ENCODE measurements around the gene PDE1A. TPM values are rescaled to one million over a fixed set of nuclear protein-coding genes. Genes with fewer than 3 reads are reported as not detected.
"Not testable (repeated sequence)": the region's sequence is repeated elsewhere in the genome, so short reads cannot be mapped to it uniquely, and the experiment has no call there.

The PDE1A gene
- total RNA-seq, 1 donor from 2014 or later = 6.2 TPM

DNA sequence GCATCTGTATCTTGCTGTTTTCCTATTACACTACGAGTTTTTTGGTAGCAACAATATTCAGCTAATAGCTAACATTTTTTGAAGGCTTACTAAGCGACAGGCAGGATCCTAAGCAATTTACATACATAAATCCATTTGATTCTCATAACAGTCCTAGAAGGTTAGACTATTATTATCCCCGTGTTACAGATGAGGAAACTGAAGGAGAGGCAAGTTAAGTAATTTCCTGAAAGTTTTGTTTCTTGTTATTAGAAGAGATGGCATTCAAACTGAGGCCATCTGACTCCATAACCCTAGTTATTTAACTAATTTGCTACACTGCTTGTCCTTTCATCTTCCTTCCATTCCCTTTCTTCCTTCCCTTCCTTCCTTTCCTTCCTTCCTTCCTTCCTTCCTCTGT lies 68.2 kb downstream of the PDE1A start:
- no peak for DNase-seq

- no peak for DNase-seq
Observed at GRCh38 chr2:182355815-182356214, 71.0 kb downstream of the PDE1A start.

DNA sequence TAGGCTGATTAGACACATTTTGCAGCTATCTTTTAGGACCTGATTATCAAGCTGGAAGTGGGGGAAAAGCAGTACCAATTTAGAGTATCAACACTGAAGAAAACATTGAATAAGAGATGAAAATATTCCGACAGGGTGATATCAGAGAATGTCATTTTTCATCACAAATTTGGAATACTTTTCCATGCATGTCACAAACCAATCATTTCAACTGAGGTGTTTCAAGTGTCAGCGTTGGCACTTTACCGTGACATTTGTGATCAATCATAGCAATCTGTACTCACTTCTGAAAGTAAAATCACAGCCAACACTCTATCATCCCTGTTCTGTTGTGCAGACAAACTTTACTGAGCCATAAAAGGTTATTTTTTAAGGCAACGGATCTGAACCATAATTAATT lies 75.4 kb downstream of the PDE1A start:
- no peak for DNase-seq

DNA sequence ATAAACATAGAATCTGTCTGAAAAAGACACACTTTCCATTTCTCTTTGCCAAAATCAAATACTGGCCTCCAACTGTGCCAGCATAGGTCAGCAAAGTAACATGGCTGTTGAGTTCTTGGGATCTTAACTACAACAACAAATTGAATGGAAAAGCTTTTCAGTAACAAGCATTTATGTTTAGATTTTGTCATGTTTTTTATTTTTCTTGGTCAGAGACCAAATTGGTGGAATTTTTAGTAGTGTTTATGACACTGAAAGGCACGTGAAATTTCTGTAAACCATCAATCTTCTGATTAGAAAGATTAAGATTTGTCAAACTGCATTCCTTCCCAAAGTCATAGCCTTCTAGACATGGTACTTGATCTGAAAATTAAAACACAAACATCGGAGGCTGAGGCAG lies 77.6 kb downstream of the PDE1A start:
- DNase-seq = no peak

DNA sequence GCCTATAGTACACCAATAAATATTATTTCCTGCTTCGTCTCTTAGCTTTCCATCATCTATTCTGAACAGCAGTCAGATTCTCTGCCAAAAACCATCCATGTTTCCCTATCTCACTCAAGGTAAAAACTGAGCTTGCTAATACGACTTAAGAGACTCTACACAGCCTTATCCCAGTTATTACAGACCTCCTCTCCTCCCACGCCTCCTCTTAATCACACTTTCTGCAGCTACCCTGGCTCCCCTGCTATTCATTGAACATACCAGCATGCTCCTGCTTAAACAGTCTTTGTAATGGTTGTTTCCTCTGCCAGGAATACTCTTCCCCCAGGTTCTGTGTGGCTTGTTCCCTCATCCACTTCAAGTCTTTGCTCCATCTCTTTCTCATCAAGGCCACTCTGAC lies 81.5 kb downstream of the PDE1A start:
- DNase-seq = no peak

DNA sequence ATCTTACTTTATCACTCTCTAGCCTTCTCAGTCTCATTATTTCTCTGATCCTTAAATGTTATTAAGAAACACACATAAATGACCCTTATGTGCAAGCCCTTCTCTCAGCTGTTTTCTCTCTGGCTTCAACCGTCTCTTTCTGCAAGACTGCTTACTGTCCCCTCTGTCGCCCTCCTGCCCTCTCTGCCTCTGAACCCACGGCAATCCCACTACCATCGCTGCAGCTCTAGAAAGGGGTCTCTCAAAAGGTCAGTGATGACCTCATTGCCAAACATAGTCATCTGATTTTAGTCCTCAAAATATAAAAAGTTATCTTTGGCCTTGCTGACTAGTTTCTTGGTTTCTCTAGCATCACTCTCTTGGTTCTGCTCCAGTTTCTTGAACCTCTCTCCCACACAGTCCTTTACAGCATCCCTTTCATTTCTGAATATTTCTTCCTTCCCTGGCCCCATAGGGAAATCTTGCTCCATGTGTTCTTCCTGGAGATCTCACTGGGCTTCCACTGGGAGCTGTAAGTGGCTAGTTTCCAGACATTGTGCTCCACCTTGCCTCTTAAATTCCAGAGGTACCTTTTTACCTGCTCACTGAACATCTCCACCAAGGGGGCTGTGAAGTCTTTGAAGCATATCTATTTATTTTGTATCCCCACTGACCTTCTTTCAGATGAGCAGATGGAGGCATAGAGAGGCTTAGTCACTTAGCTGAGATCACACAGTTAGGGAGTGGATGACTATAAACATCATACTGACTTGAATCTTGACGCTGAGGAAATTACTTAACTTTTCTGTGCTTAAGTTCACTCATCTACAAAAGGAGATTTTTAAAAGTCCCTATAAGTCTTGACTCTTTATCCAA lies 96.2 kb downstream of the PDE1A start:
- no peak for DNase-seq

DNA sequence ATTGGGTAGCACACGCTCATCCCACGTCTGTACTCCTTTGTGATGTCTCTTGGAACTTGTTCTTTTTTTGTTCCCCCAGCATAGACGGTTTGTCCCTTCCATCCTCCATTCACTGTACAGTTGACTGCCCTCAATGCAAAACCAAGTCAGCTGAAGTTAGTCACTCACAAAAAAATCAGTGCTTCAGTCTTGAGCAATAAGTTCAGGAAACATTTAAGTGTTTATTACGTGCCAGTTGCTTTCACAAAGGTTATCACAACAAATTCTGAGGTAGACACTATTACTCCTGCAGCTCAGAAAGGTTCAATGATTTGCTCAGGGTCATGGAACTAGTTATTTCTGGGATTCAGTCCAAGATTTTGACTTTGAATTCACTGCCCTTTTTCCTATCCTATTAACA lies 102.2 kb downstream of the PDE1A start:
- no peak for DNase-seq

DNA sequence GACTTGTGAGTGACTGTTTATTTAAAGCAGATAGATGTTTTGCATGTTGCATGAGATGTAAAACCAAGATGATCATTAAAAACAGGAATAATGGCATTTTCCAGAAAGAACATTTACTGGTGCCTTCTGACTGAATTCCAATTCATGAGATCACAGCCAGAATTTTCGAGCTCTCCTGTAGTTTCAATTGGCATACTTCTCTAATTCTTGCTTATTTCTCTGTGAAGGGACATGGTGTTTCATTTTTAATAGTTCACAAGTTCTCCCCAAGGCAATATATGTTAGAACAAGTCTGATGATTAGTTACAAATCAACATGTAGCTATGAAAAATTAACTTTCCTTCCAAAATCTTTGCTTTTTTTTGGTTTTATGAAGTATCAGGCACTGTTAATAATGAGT lies 105.7 kb downstream of the PDE1A start:
- no peak for DNase-seq

GRCh38 chr2:182319556-182320505 lies 107.0 kb downstream of the PDE1A start:
- DNase-seq = peak; percentile 38

- no peak for DNase-seq
Observed at GRCh38 chr2:182318466-182319220, 108.2 kb downstream of the PDE1A start.

- peak; percentile 46 for DNase-seq
Observed at GRCh38 chr2:182316950-182317349, 109.9 kb downstream of the PDE1A start.

DNA sequence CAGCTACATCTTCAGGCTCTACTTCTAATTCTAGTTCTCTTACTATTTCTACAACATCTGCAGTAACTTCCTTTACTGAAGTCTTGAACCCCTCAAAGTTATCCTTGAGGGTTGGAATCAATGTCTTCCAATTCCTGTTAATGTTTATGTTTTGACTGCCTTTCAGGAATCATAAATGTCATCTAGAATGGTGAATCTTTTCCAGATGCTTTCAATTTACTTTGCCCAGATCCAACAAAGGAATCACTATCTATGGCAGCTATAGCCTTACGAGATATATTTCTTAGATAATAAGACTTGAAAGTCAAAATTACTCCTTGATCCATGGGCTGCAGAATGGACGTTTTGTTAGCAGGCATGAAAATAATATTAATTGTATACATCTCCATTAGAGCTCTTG lies 123.9 kb downstream of the PDE1A start:
- no peak for DNase-seq

GRCh38 chr2:182302174-182302573 lies 124.7 kb downstream of the PDE1A start:
- DNase-seq = no peak

DNA sequence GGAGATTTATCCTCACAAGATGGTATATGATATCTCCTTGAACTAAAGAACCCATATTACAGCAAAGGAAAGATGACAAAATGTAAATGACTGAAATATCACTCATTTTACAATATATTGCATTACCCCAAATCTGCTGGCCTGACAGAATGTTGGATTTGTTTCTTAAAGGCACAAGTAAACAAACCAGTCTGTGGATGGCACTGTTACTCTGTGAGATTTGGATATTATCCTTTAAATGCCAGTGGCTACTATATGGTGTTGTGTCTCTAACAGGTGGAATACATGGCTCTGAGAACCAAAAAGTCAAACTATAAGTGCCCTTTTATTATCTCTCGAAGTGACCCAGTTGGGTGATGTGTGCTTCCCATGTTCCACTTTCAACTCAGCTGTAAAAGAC lies 125.7 kb downstream of the PDE1A start:
- no peak for DNase-seq

DNA sequence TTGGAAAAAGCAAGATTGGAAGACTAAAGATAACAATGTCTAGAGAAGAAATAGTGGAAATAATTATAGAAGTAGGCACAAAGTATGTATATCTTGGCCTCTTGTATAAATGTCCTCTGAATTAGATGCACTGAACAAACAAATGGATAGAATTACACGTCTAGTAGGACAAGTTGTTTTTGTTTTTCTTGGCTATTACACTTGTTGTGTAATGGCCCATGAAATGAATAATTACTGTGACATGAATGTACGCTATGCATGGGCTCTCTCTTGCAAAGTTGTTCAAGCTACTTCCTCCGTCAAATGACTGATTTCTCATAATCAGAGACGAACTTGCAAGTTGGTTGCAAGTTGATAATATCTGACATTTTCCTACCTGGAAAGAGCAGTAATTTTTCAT lies 126.2 kb downstream of the PDE1A start:
- DNase-seq = no peak

DNA sequence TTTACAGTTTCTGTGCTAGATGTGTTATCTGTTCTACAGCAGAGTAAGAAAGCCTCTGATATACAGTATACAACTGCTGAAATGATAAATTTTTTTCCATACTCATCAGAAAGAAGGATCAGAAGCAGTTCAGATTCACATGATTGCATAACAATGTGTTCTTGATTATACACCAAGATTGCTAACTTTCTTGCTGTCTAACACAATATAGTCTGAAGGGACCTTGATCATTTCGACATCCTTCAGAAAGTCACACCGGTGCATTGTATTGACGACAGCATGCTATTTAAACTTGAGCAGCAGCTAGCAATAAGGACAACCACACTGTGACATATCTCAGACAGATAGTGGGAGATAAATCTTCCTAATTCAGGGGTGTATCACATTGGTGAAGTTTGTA lies 127.2 kb downstream of the PDE1A start:
- DNase-seq = no peak

GRCh38 chr2:182298456-182298855 lies 128.4 kb downstream of the PDE1A start:
- no peak for DNase-seq

DNA sequence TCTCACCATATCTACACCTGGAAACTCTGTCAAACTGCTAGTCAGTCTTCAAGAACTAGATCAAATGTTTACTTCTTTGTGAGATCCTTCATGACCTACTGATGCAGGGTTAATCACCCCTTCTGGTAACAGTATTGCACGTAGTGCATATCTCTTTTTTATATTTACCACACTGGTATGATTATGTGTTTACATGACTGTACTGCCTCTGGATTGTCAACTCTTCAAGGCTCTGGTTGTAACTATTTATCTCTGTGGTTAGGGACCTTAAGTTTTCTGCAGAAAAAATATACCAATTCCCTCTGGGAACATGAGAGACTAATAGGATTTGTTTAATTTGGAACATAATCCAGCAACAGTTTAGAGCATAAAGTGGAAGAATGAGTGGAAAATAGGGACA lies 135.5 kb downstream of the PDE1A start:
- no peak for DNase-seq

GRCh38 chr2:182283512-182283911 lies 143.3 kb downstream of the PDE1A start:
- DNase-seq = no peak

DNA sequence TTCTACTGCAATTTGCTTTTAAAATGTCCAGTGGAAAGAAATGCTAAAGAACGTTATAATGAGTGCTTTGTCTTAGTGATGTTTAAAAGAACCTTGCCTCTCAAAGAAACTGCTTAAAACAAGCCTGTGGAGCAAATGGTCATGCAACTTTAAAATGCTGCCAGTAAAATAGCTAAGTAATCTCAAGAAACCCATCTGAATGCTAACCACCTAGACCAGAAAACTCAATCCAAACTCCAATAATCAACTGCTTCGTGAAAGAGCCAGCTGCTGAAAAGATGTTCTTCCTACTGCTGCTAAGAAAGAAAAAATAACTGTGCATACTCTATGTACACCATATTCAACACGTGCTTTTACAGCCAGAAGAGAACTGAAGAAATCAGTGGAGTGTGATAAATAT lies 145.6 kb downstream of the PDE1A start:
- no peak for DNase-seq

- DNase-seq = peak; percentile 33
Observed at GRCh38 chr2:182280118-182280517, 146.7 kb downstream of the PDE1A start.

DNA sequence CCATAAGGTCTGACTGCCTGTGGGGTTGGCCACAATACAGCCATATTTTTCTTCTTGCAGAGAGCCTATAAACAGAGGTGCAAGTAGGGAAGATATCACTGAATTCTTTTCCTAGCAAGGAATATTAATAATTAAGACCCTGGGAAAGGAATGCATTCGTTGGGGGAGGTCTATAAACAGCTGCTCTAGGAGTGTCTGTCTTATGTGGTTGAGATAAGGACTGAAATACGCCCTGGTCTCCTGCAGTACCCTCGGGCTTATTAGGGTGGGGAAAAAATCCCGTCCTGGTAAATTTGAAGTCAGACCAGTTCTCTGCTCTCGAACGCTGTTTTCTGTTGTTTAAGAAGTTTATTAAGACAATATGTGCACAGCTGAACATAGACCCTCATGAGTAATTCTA lies 150.2 kb downstream of the PDE1A start:
- not testable (repeated sequence) for DNase-seq

GRCh38 chr2:182267971-182268370 lies 158.9 kb downstream of the PDE1A start:
- DNase-seq = no peak

All from tongue (tissue), 2 donors.